Measurements from ENCODE around the gene VKORC1.
A peak's percentile ranks its signal among the peaks of the same experiment; 100 is the strongest.

The VKORC1 gene

GRCh38 chr16:31074814-31075183, 19.8 kb downstream of the VKORC1 start:
- no peak for DNase-seq
- intact Hi-C loops (cut with DNase I): loop anchor here (5.0 kb wide), 1 partner anchor 42 kb away; the partner anchor contains the start of gene STX4

GRCh38 chr16:31073970-31074813, 20.4 kb downstream of the VKORC1 start, which contains the start of the genes ZNF646 and ZNF668:
Gene ZNF646, plus strand, starts transcription at chr16:31074422. Its CDS starts 1,903 bp downstream, at chr16:31076325.
Gene ZNF668, minus strand, starts transcription at chr16:31074240. Its CDS starts 9,781 bp downstream, at chr16:31064459.
- peak; percentile 97 to 100 (median 99) for DNase-seq
- intact Hi-C loops (cut with DNase I): loop anchor here (5.0 kb wide), 1 partner anchor 42 kb away; the partner anchor contains the start of gene STX4

- peak; percentile 87 to 98 (median 96) for DNase-seq
- intact Hi-C loops (cut with DNase I): loop anchor here (5.0 kb wide), 1 partner anchor 41 kb away; the partner anchor contains the start of gene STX4
Measured at GRCh38 chr16:31073142-31073969, 21.2 kb downstream of the VKORC1 start.

- intact Hi-C loops (cut with DNase I): loop anchor here (5.0 kb wide), 1 partner anchor 40 kb away; the partner anchor contains the start of gene STX4
- peak in 23 of 42 donors; percentile 3 to 66 (median 39) for DNase-seq
Measured at GRCh38 chr16:31072540-31073141, 22.0 kb downstream of the VKORC1 start.

- DNase-seq: no peak
Measured at GRCh38 chr16:31071861-31072260, 22.7 kb downstream of the VKORC1 start.

GRCh38 chr16:31067342-31067741, 27.3 kb downstream of the VKORC1 start:
- intact Hi-C loops (cut with DNase I): no loop called here
- no peak for DNase-seq

More at GRCh38 chr16:31071861-31072260, 22.7 kb downstream of the VKORC1 start:
- intact Hi-C loops (cut with DNase I): loop anchor here (5.0 kb wide), 1 partner anchor 40 kb away; the partner anchor contains the start of gene STX4

- intact Hi-C loops (cut with DNase I): no loop called here
- no peak for DNase-seq
Measured at GRCh38 chr16:31064882-31065461, 29.6 kb downstream of the VKORC1 start.

GRCh38 chr16:31063843-31064611, 30.6 kb downstream of the VKORC1 start:
- DNase-seq: no peak
- intact Hi-C loops (cut with DNase I): no loop called here

- no peak for DNase-seq
- intact Hi-C loops (cut with DNase I): no loop called here
Measured at GRCh38 chr16:31063495-31063842, 31.1 kb downstream of the VKORC1 start.

GRCh38 chr16:31061813-31062440, 32.7 kb downstream of the VKORC1 start:
- intact Hi-C loops (cut with DNase I): no loop called here
- no peak for DNase-seq

- DNase-seq: no peak
- intact Hi-C loops (cut with DNase I): no loop called here
Measured at GRCh38 chr16:31061126-31061812, 33.3 kb downstream of the VKORC1 start.

GRCh38 chr16:31055613-31056012, 39.0 kb downstream of the VKORC1 start:
- intact Hi-C loops (cut with DNase I): no loop called here

GRCh38 chr16:31052114-31052513, 42.5 kb downstream of the VKORC1 start:
- no peak for DNase-seq
- intact Hi-C loops (cut with DNase I): no loop called here

More at GRCh38 chr16:31055613-31056012, 39.0 kb downstream of the VKORC1 start:
- no peak for DNase-seq

GRCh38 chr16:31050280-31051030, 44.1 kb downstream of the VKORC1 start:
- DNase-seq: no peak
- intact Hi-C loops (cut with DNase I): no loop called here

GRCh38 chr16:31043898-31044481, 50.6 kb downstream of the VKORC1 start:
- no peak for DNase-seq
- intact Hi-C loops (cut with DNase I): no loop called here

GRCh38 chr16:31043352-31043751, 51.2 kb downstream of the VKORC1 start:
- no peak for DNase-seq
- intact Hi-C loops (cut with DNase I): no loop called here

Data from head of caudate nucleus (tissue), 42 donors.